ENCODE data around the gene RAP1A. TPM values are rescaled to one million over a fixed set of nuclear protein-coding genes. Genes with fewer than 3 reads are reported as not detected.
A peak's percentile ranks its signal among the peaks of the same experiment; 100 is the strongest.
"Not testable (repeated sequence)": the region's sequence is repeated elsewhere in the genome, so short reads cannot be mapped to it uniquely, and the experiment has no call there.

RAP1A gene
- total RNA-seq, 1 donor from 2014 or later = 80.3 TPM

- DNase-seq (ENCODE audit: low spot score) = no peak
These were observed 21.0 kb upstream of the RAP1A start for GRCh38 chr1:111598544-111598943.

- DNase-seq (ENCODE audit: low spot score) = no peak
These were observed 19.6 kb upstream of the RAP1A start for GRCh38 chr1:111599781-111600693.

GRCh38 chr1:111600886-111601386 lies 18.7 kb upstream of the RAP1A start:
- no peak for DNase-seq (ENCODE audit: low spot score)

GRCh38 chr1:111602302-111602701 lies 17.3 kb upstream of the RAP1A start:
- no peak for DNase-seq (ENCODE audit: low spot score)

GRCh38 chr1:111602974-111603373 lies 16.6 kb upstream of the RAP1A start:
- DNase-seq (ENCODE audit: low spot score) = no peak

- DNase-seq (ENCODE audit: low spot score) = no peak
These were observed 15.6 kb upstream of the RAP1A start for GRCh38 chr1:111603979-111604378.

GRCh38 chr1:111604931-111605330 lies 14.7 kb upstream of the RAP1A start:
- no peak for DNase-seq (ENCODE audit: low spot score)

- no peak for DNase-seq (ENCODE audit: low spot score)
These were observed 14.0 kb upstream of the RAP1A start for GRCh38 chr1:111605576-111605975.

GRCh38 chr1:111606457-111607215 lies 13.0 kb upstream of the RAP1A start:
- DNase-seq (ENCODE audit: low spot score) = peak; percentile 63

- not testable (repeated sequence) for DNase-seq (ENCODE audit: low spot score)
These were observed 11.1 kb upstream of the RAP1A start for GRCh38 chr1:111608528-111608927.

GRCh38 chr1:111611986-111612385 lies 7.6 kb upstream of the RAP1A start:
- DNase-seq (ENCODE audit: low spot score) = no peak

GRCh38 chr1:111615870-111616715 lies 3.5 kb upstream of the RAP1A start:
- no peak for DNase-seq (ENCODE audit: low spot score)

GRCh38 chr1:111618081-111618480 lies 1.5 kb upstream of the RAP1A start:
- DNase-seq (ENCODE audit: low spot score) = no peak

- DNase-seq (ENCODE audit: low spot score) = no peak
These were observed 491 bp upstream of the RAP1A start for GRCh38 chr1:111618961-111619634.

- no peak for DNase-seq (ENCODE audit: low spot score)
These were observed 917 bp downstream of the RAP1A start for GRCh38 chr1:111620441-111620971.

- no peak for DNase-seq (ENCODE audit: low spot score)
These were observed 1.5 kb downstream of the RAP1A start for GRCh38 chr1:111621050-111621449.

- no peak for DNase-seq (ENCODE audit: low spot score)
These were observed 2.6 kb downstream of the RAP1A start for GRCh38 chr1:111622166-111622565.

GRCh38 chr1:111624382-111624781 lies 4.8 kb downstream of the RAP1A start:
- no peak for DNase-seq (ENCODE audit: low spot score)

- no peak for DNase-seq (ENCODE audit: low spot score)
These were observed 5.7 kb downstream of the RAP1A start for GRCh38 chr1:111625276-111625675.

GRCh38 chr1:111628153-111628552 lies 8.6 kb downstream of the RAP1A start:
- no peak for DNase-seq (ENCODE audit: low spot score)
